KOPT-K1 (cell line): ENCODE data around the gene PODNL1.

Experiments
- H3K27ac ChIP-seq: fragments of 200-600 bp; sonication (generic); 2 replicates; pipeline ENCODE4 v1.5.1; 2016; ENCODE audit warnings: antibody characterized with exemption, mild to moderate bottlenecking, low read depth, low read length; ENCODE audit not compliant: poor library complexity, severe bottlenecking
- H3K36me3 ChIP-seq: fragments of 200-600 bp; sonication (generic); 2 replicates; pipeline ENCODE4 v1.5.1; 2017; ENCODE audit warnings: antibody characterized with exemption, mild to moderate bottlenecking, low read length, moderate library complexity; ENCODE audit not compliant: insufficient read depth
- H3K9me3 ChIP-seq: fragments of 200-600 bp; sonication (generic); 2 replicates; pipeline ENCODE4 v1.5.1; 2017; ENCODE audit warnings: antibody characterized with exemption, low read length, mild to moderate bottlenecking; ENCODE audit not compliant: insufficient read depth, poor library complexity, severe bottlenecking

The PODNL1 gene, protein sequence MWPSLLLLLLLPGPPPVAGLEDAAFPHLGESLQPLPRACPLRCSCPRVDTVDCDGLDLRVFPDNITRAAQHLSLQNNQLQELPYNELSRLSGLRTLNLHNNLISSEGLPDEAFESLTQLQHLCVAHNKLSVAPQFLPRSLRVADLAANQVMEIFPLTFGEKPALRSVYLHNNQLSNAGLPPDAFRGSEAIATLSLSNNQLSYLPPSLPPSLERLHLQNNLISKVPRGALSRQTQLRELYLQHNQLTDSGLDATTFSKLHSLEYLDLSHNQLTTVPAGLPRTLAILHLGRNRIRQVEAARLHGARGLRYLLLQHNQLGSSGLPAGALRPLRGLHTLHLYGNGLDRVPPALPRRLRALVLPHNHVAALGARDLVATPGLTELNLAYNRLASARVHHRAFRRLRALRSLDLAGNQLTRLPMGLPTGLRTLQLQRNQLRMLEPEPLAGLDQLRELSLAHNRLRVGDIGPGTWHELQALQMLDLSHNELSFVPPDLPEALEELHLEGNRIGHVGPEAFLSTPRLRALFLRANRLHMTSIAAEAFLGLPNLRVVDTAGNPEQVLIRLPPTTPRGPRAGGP

GRCh38 chr19:13938301-13939064, at the start of gene PODNL1:
TSS of gene PODNL1 (minus strand) at chr19:13938417. CDS start at chr19:13938181, 236 bp downstream.
- Histone ChIP-seq H3K9me3 (no peaks in the 10 kb centered on the region), H3K27ac (no peak within 1 kb of the TSS)

DNA sequence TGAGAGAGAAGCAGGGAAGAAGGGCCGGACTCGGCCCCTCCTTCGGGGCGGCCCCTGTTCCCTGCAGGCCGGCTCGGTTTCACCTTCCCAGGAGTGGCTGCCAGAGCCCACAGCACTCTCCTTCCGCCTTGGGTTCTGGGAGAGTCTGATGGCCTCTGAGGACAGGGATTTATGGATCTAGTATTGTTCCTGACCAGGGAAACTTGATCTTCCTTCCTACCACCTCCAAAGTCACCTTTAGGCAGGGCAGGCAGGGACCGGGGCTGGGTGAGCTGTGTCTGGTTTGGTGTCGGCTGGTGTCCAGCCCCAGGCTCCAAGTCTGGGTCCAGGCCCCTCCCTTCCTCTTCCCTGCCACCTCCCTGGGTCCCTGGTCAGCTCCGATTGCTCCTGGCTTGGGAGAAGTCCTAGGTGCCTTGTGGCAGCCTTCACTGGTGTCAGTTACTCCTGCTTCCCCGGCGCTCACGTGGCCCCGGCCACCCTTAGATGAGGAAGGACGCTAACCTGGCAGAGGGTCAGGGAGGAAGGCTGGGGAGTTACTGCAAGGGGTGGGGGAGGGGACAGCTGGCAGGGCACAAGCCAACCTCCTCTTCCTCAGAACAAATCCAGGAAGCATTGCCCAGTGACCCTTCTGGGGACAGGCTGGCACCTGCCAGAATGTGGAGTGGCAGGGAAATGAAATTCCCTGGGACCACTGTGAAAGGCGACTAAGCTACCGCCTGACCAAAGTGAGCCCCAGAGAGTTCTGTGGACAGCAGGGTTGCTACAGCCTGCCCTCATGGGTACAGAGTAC, 49.1 kb upstream of the PODNL1 start:
- peak overlapping the region; percentile 98 for H3K27ac ChIP-seq

More at GRCh38 chr19:13938301-13939064, at the start of gene PODNL1:
- no peaks in the 10 kb centered on the region for H3K36me3 ChIP-seq

DNA sequence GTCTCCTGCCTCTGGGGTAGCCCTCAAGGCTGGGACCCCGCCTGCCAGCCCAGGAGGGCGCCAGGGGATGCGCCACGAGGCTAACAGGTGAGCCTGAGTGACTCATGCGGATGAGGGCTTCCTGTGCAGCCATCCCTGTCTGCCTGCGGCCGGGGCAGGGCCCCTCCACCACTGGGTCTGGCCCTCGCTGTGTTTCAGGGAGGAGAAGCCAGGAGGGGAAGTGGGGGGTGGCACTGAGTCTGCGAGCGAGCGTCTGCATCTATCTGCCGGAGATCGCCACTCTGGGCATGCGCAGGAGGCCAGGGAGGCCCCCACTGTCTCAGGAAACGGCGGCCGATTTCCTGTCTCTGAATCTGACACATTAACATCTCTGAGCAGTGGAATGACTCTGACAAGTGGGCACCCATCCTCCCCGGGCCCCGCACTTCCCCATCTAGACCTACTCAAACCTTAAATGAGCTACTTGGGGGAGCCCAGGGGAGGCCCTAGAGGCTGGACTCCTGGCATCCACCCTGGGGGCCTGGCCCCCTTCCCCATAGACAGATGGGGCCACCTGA, 48.2 kb upstream of the PODNL1 start:
- H3K9me3 ChIP-seq: no peaks in the 10 kb centered on the region
- peak overlapping the region; percentile 98 for H3K27ac ChIP-seq
- peaks cover 5% of the 10 kb centered on the region; the same call in 1 of the 2 replicates for H3K36me3 ChIP-seq

More for the DNA sequence above, 49.1 kb upstream of the PODNL1 start:
- H3K9me3 ChIP-seq: no peaks in the 10 kb centered on the region
- peaks cover 13% of the 10 kb centered on the region; the same call in 1 of the 2 replicates for H3K36me3 ChIP-seq

DNA sequence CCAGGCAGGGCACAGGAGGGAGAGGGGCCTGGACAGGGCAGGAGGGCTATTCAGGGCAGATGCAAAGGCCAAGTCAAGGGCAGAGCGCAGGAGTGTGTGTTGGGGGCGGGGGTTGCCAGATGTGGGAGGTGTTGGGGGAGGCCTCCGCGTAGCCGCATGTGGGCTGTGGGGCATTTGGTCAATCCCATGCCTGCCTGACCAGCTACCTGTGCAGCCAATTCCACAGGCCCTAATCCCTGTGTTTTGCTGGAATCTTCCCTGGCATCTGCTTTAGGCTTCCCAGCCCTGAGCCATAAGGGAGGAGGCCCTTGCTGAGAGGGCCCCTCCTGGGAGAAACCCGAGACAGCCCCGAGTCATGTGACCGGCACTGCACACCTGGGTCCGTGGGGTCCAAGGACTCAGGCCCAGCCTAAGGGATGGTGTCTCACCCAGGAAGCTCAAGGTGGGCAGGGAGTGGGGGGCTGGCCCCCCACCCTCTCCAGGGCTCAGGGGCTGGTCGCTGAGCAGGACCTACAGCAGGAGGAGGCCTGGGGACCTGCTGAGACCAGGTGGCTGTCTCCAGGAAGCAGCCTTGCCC, 47.6 kb upstream of the PODNL1 start:
- peak overlapping the region; percentile 98 for H3K27ac ChIP-seq
- H3K36me3 ChIP-seq: peaks cover 1% of the 10 kb centered on the region; the same call in 1 of the 2 replicates
- no peaks in the 10 kb centered on the region for H3K9me3 ChIP-seq

DNA sequence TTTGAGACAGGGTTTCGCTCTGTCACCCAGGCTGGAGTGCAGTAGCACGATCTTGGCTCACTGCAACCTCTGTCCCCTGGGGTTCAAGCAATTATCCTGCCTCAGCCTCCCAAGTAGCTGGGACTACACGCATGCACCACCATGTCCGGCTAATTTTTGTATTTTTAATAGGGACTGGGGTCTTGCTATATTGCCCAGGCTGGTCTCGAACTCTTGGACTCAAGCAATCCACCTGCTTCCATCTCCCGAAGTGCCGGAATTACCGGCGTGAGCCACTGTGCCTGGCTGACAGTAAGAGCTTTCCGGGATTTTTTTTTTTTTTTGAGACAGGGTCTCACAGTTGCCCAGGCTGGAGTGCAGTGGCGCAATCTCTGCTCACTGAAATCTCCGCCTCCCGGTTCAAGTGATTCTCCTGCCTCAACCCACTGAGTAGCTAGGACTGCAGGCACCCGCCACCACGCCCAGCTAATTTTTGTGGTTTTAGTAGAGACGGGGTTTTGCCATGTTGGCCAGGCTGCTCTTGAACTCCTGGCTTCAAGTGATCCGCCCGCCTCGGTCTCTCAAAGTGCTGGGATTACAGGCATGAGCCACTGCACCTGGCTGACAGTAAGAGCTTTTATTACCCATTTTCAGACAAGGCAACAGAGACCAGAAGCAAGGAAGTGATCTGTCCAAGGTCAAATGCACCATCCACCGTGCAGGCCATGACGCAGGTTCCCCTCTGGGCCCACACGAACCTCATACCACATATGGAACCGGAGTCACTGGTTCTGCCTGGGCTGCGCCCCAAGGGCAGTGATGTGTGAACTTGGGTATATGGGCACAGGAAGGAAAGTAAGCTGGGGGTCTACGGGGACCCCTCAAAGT, 46.9 kb upstream of the PODNL1 start:
- peaks cover 4% of the 10 kb centered on the region; the same call in 1 of the 2 replicates for H3K36me3 ChIP-seq
- no peaks in the 10 kb centered on the region for H3K9me3 ChIP-seq
- H3K27ac ChIP-seq: peak overlapping the region; percentile 98

GRCh38 chr19:13984186-13984585, 46.0 kb upstream of the PODNL1 start:
- Histone ChIP-seq H3K27ac (peak overlapping the region; percentile 98), H3K36me3 (peaks cover 13% of the 10 kb centered on the region; the same call in 1 of the 2 replicates), H3K9me3 (no peaks in the 10 kb centered on the region)

DNA sequence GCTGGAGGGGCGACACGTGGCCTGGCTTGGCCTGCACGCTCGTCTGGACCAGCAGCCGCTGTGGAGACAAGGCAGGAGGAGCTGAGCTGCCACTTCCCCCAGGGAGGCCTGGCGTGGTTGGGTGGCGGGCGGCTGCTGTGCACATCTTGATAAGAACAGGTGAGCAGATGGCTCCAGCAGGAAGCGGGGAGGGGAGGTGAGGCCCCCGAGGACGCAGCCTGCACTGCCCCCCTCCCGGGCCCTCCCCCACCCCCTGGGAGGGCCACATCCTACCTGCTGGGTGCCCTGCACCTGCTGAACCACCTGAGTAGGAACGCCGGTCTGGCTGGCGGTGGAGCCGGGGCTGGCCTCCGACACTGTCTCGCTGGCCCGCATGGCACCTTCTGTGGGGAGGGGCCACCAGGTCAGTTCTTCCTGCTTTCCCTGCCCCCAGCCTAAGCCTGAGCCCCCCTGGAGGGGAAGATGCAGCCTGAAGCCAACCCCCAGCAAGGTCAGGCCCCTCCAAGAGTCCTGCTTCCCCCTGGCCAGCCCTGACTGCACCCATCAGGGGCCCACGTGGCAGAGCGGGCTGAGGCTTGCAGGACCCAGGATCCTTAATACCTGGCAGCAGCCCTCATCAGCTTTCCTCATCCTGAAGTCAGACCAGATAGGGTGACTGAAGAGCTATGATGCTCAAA, 45.1 kb upstream of the PODNL1 start:
- Histone ChIP-seq H3K27ac (peak overlapping the region; percentile 68), H3K36me3 (peaks cover 13% of the 10 kb centered on the region; the same call in 1 of the 2 replicates), H3K9me3 (no peaks in the 10 kb centered on the region)

DNA sequence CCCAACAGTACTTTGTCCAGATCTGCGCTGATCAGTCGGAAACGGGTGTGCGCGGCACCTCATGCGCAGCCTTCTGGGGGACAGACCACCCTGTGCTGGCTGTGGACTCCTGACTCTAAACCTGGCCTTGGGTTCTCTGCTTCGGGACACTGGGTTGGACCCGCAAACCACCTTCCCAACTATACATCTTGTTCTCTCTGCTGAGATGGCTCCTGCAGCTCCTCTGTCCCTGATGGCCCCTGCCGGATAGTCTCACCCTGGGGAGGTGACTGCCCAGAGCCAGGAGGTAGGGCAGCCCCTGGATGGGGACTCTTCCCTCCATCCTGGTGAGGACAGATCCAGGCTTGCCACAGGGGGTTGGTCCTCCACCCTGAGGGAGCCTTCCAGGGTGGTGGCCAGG, 44.6 kb upstream of the PODNL1 start:
- Histone ChIP-seq H3K36me3 (peaks cover 13% of the 10 kb centered on the region; the same call in 1 of the 2 replicates), H3K27ac (peak overlapping the region; percentile 68), H3K9me3 (no peaks in the 10 kb centered on the region)

- Histone ChIP-seq H3K27ac (peak overlapping the region; percentile 34), H3K9me3 (no peaks in the 10 kb centered on the region), H3K36me3 (peaks cover 13% of the 10 kb centered on the region; the same call in 1 of the 2 replicates)
Measured at GRCh38 chr19:13981988-13982501, 43.8 kb upstream of the PODNL1 start.

DNA sequence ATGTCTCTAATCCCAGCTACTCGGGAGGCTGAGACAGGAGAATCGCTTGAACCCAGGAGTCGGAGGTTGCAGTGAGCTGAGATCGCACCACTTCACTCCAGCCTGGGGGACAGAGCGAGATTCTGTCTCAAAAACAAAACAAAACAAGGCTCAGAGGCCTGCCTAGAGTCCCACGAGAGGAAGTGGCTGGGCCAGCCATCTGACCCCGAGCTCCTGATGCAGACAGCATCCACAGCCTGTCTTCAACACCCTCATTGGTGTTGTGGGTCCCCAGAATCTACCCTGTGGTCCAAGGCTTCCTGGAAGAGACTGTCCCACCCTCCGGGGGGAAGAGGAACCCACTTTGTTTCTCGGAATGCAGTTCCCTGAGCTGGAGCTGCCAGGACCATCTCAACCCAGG, 43.2 kb upstream of the PODNL1 start:
- H3K9me3 ChIP-seq: no peaks in the 10 kb centered on the region
- H3K27ac ChIP-seq: peak overlapping the region; percentile 34
- peaks cover 13% of the 10 kb centered on the region; the same call in 1 of the 2 replicates for H3K36me3 ChIP-seq

GRCh38 chr19:13981021-13981420, 42.8 kb upstream of the PODNL1 start:
- H3K9me3 ChIP-seq: no peaks in the 10 kb centered on the region
- no peak overlapping the region for H3K27ac ChIP-seq

DNA sequence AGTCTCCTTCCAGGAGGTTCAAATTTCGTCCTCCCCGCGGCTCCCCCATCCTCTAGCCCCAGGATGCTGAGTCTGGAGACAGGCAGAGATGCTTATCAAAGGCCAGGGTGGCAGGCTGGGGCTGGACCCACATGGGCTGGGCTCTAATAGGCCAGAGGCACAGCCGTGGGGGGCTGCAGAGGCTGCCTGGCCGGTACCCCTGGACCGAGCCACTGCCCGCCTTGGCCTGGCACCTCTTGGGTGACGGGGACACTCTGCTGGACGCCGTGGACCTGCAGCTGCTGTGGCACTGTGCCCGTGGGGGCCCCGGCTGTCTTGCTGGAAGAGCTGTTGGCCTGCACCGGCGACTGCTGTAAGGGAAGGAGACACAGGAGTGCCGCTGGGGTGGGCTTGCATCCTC, 42.1 kb upstream of the PODNL1 start:
- Histone ChIP-seq H3K36me3 (peaks cover 19% of the 10 kb centered on the region; the same call in 1 of the 2 replicates), H3K9me3 (no peaks in the 10 kb centered on the region), H3K27ac (no peak overlapping the region)

More at GRCh38 chr19:13981021-13981420, 42.8 kb upstream of the PODNL1 start:
- H3K36me3 ChIP-seq: peaks cover 17% of the 10 kb centered on the region; the same call in 1 of the 2 replicates
